PC-3 (cell line): ENCODE results near the gene ENHO. TPM values are rescaled to one million over a fixed set of nuclear protein-coding genes. Genes with fewer than 3 reads are reported as not detected.

Experiments used
- ATAC-seq: fragments of 200-7000 bp; cut with Tn5 transposase; 2 replicates; pipeline ENCODE4 v1.9.1; 2020; ENCODE audit warnings: mild to moderate bottlenecking, moderate library complexity
- BruUV-seq: library from RNA; stranded (reverse); fragments of 400-500 nt; replicated peaks from 2 replicates; lab custom pipeline; 2021; lab: Mats Ljungman, UMichigan
- CTCF ChIA-PET: fragments of 300-600 bp; sonication (Branson Sonifier 250); formaldehyde crosslinking; loops from one replicate; lab custom pipeline; 2022; ENCODE audit warnings: antibody characterized with exemption; lab: Charles Lee
- POLR2A ChIA-PET: fragments of 300-600 bp; sonication (Branson Sonifier 250); formaldehyde crosslinking; loops from one replicate; lab custom pipeline; 2022; ENCODE audit warnings: antibody characterized with exemption; ENCODE audit not compliant: unreplicated experiment; lab: Charles Lee
- DNase-seq: peaks from one replicate; pipeline ENCODE4 v3.0.0-alpha.2; 2015
- H2AFZ ChIP-seq: fragments of 300-600 bp; sonication (generic); 2 replicates; pipeline ENCODE4 v1.6.0; 2016; ENCODE audit warnings: antibody characterized with exemption, low read length
- H3F3A ChIP-seq: fragments of 300-600 bp; sonication (generic); one replicate; pipeline ENCODE4 v1.6.0; 2017; ENCODE audit warnings: antibody characterized with exemption, low read length, control low read depth, mild to moderate bottlenecking; ENCODE audit not compliant: unreplicated experiment
- H3K27ac ChIP-seq: fragments of 300-600 bp; sonication (generic); 2 replicates; pipeline ENCODE4 v1.5.1; 2016; ENCODE audit warnings: mild to moderate bottlenecking, low read length
- H3K27me3 ChIP-seq: fragments of 300-600 bp; sonication (generic); 2 replicates; pipeline ENCODE4 v1.6.1; 2016; ENCODE audit warnings: low read length, mixed read lengths
- H3K36me3 ChIP-seq: fragments of 300-600 bp; sonication (generic); 2 replicates; pipeline ENCODE4 v1.6.1; 2016; ENCODE audit warnings: low read depth, mixed run types, low read length, mixed read lengths
- H3K4me1 ChIP-seq: fragments of 300-600 bp; sonication (generic); 2 replicates; pipeline ENCODE4 v1.5.1; 2016; ENCODE audit warnings: low read length; ENCODE audit not compliant: insufficient read depth
- H3K4me2 ChIP-seq: fragments of 300-600 bp; sonication (generic); 2 replicates; pipeline ENCODE4 v1.6.0; 2016; ENCODE audit warnings: low read length
- H3K4me3 ChIP-seq: fragments of 300-600 bp; sonication (generic); 2 replicates; pipeline ENCODE4 v1.5.1; 2016; ENCODE audit warnings: mild to moderate bottlenecking, low read length, mixed read lengths
- H3K79me2 ChIP-seq: fragments of 300-600 bp; sonication (generic); 2 replicates; pipeline ENCODE4 v1.6.1; 2017; ENCODE audit warnings: low read length, mixed read lengths
- H3K9ac ChIP-seq: fragments of 300-600 bp; sonication (generic); 2 replicates; pipeline ENCODE4 v1.6.0; 2016; ENCODE audit warnings: mild to moderate bottlenecking, low read length
- H3K9me2 ChIP-seq: fragments of 300-600 bp; sonication (generic); replicated peaks from 2 replicates; pipeline ENCODE4 v1.6.1; 2016; ENCODE audit warnings: mixed run types, low read length, mixed read lengths
- H3K9me3 ChIP-seq: fragments of 300-600 bp; sonication (generic); 2 replicates; pipeline ENCODE4 v1.6.1; 2016; ENCODE audit warnings: low read length, mixed read lengths
- H4K20me1 ChIP-seq: fragments of 300-600 bp; sonication (generic); 2 replicates; pipeline ENCODE4 v1.6.1; 2016; ENCODE audit warnings: low read length, mixed read lengths
- CTCF ChIP-seq: fragments of 300-600 bp; sonication (generic); conservative IDR thresholded peaks from 2 replicates; pipeline ENCODE4 v1.5.1; 2017; ENCODE audit warnings: antibody characterized with exemption, low read depth, mild to moderate bottlenecking, low read length
- EZH2 ChIP-seq: fragments of 300-600 bp; sonication (generic); IDR thresholded peaks from one replicate; pipeline ENCODE4 v1.6.1; 2017; ENCODE audit warnings: antibody characterized with exemption, mild to moderate bottlenecking, low read length; ENCODE audit not compliant: unreplicated experiment
- EZH2phosphoT487 ChIP-seq: fragments of 300-600 bp; sonication (generic); IDR thresholded peaks from 2 replicates; pipeline ENCODE4 v1.6.1; 2018; ENCODE audit warnings: mild to moderate bottlenecking, antibody characterized with exemption, low read length, borderline replicate concordance
- intact Hi-C: fragments of 100-400 bp; cut with micrococcal nuclease; formaldehyde crosslinking; loops from 2 replicates; pipeline ENCODE4 v1.9.0; 2023
- total RNA-seq: library from RNA; depleted of rRNA; stranded (reverse); fragments of >200 nt; gene quantifications from 2 replicates; pipeline ENCODE4 v1.2.3, GENCODE V29; 2014

ENHO gene
- total RNA-seq, 1 experiment from 2014 or later: 1.3 TPM

DNA sequence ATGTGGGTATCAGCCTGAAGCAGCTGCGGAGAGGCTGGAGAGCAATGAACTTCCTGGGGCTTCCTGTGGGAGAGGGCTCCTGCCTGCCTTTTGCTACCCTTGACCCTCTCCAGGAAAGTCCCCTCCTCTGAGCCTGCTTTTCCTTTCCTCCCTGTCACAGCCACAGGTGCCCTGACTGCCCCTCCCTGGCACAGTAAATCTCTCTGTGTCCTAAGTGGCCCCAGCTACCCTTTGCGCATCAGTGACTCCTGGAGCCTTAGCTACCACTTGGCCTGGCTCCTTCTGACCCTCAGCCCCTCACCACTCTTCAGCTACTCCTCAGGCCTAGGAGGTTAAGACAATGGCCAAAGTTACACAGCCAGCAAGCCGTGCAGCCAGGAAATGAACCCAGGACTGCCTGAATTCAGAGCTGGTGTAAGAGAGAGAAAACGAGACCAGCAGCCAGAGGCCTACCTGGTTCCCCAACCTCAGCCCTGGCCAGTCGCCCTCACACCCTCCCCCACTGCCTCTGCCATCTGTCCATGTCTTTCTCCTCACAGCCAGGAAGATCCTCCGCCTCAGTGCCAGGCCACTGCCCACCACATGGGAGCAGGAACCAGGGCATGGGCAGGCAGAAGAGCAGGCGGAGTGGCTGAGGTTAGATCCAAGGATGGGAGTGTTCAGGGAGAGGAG, 48.2 kb upstream of the ENHO start:
- Histone ChIP-seq H3K4me2 (no peak overlapping the region), H3K79me2 (no peaks in the 10 kb centered on the region), H2AFZ (no peak overlapping the region), H3K9me3 (no peaks in the 10 kb centered on the region), H3F3A (no peaks in the 10 kb centered on the region), H3K27me3 (no peaks in the 10 kb centered on the region), H3K27ac (no peak overlapping the region), H3K36me3 (no peaks in the 10 kb centered on the region), H4K20me1 (no peaks in the 10 kb centered on the region), H3K4me3 (no peak overlapping the region), H3K9me2 (no peaks in the 10 kb centered on the region), H3K9ac (no peak overlapping the region), H3K4me1 (no peaks in the 10 kb centered on the region)
- intact Hi-C loops: no loop called here
- no TSS peak for BruUV-seq
- CTCF ChIA-PET: no interaction called here
- no peak for ATAC-seq
- DNase-seq: no peak
- POLR2A ChIA-PET: interaction anchor here (0.7 kb wide), 1 partner anchor 12 kb away, joined by 3 read pairs; no protein-coding TSS in a partner anchor
- no peak for TF ChIP-seq EZH2phosphoT487
- TF ChIP-seq EZH2: no peak
- no peak for TF ChIP-seq CTCF

GRCh38 chr9:34570376-34570775, 47.6 kb upstream of the ENHO start:
- intact Hi-C loops: no loop called here
- H3K9ac ChIP-seq: no peak overlapping the region
- DNase-seq (no peak), ATAC-seq (no peak)
- no peaks in the 10 kb centered on the region for H3K27me3 ChIP-seq
- no peaks in the 10 kb centered on the region for H3F3A ChIP-seq
- no peak overlapping the region for H3K4me2 ChIP-seq
- H2AFZ ChIP-seq: no peak overlapping the region
- no peak overlapping the region for H3K27ac ChIP-seq
- H4K20me1 ChIP-seq: no peaks in the 10 kb centered on the region
- H3K4me1 ChIP-seq: no peaks in the 10 kb centered on the region
- POLR2A ChIA-PET: interaction anchor here (0.7 kb wide), 1 partner anchor 13 kb away, joined by 3 read pairs; no protein-coding TSS in a partner anchor
- H3K36me3 ChIP-seq: no peaks in the 10 kb centered on the region
- CTCF ChIA-PET: no interaction called here
- H3K79me2 ChIP-seq: no peaks in the 10 kb centered on the region
- no peak for TF ChIP-seq CTCF
- TF ChIP-seq EZH2phosphoT487: no peak
- TF ChIP-seq EZH2: no peak
- H3K4me3 ChIP-seq: no peak overlapping the region
- BruUV-seq: no TSS peak
- no peaks in the 10 kb centered on the region for H3K9me3 ChIP-seq
- no peaks in the 10 kb centered on the region for H3K9me2 ChIP-seq

DNA sequence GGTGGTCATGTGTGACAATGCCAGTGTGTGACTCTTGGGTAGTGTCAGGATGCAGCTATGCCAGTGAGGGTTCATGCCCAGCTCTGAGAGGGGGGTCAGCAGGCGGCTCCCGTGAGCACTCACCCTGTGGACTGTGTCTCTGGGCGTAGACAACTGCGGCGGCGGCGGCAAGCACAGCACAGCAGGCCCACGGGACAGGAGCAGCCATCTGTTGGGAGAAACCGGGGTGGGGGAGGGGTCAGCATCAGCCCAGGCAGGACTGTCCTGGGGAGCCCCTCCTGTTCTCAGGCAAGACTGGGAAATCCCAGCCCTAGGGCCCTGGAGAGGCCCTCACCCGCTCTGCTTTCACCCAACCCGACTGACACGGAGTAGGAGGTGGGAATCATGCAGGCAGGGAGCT, 46.0 kb upstream of the ENHO start:
- Histone ChIP-seq H3K4me2 (no peak overlapping the region), H3K9me3 (no peaks in the 10 kb centered on the region), H3K79me2 (no peaks in the 10 kb centered on the region), H3K4me1 (no peaks in the 10 kb centered on the region), H3K4me3 (no peak overlapping the region), H3F3A (no peaks in the 10 kb centered on the region), H4K20me1 (no peaks in the 10 kb centered on the region), H3K9me2 (no peaks in the 10 kb centered on the region), H2AFZ (no peak overlapping the region), H3K9ac (no peak overlapping the region), H3K27me3 (no peaks in the 10 kb centered on the region), H3K36me3 (no peaks in the 10 kb centered on the region), H3K27ac (no peak overlapping the region)
- BruUV-seq: no TSS peak
- DNase-seq (no peak), ATAC-seq (no peak)
- CTCF ChIA-PET: no interaction called here
- POLR2A ChIA-PET: no interaction called here
- intact Hi-C loops: no loop called here
- TF ChIP-seq CTCF (no peak), EZH2phosphoT487 (no peak), EZH2 (no peak)
